CD4-positive, alpha-beta T cell (primary cell): ENCODE results near the gene VIPR2. TPM values are rescaled to one million over a fixed set of nuclear protein-coding genes. Genes with fewer than 3 reads are reported as not detected.

ENCODE experiments used
- ATAC-seq: fragments of 200-7000 bp; cut with Tn5 transposase; one replicate; pipeline ENCODE4 v1.10.0; 2022; ENCODE audit warnings: mild to moderate bottlenecking; ENCODE audit not compliant: poor library complexity
- CTCF ChIA-PET: fragments of 350-600 bp; sonication (Branson Sonifier 250); formaldehyde crosslinking; loops from one replicate; lab custom pipeline; 2021; ENCODE audit warnings: antibody characterized with exemption, inconsistent platforms; lab: Charles Lee
- POLR2A ChIA-PET: fragments of 350-600 bp; sonication (Branson Sonifier 250); formaldehyde crosslinking; loops from one replicate; lab custom pipeline; 2021; ENCODE audit warnings: antibody characterized with exemption, inconsistent platforms; lab: Charles Lee
- DNase-seq, 14 experiments: peaks; one replicate each; pipeline ENCODE4 v3.0.0-alpha.2; 2013 to 2020; ENCODE audit warnings: mixed read lengths in 2 of 14
- H3K27ac ChIP-seq, 2 donors: one replicate each; pipeline versions ENCODE4 v1.5.1 to v1.7.0; 2013; ENCODE audit warnings: low read length in 2 of 2, low read depth in 1 of 2, mild to moderate bottlenecking in 1 of 2
- H3K27me3 ChIP-seq, 2 experiments: 1 replicate in 1 of 2; 2 replicates in 1 of 2; pipeline versions ENCODE4 v1.6.1 to v1.7.0; 2013; ENCODE audit warnings: low read length in 2 of 2, control low read depth in 1 of 2, mild to moderate bottlenecking in 1 of 2, moderate library complexity in 1 of 2; ENCODE audit not compliant: insufficient read depth in 2 of 2, control insufficient read depth in 1 of 2
- H3K36me3 ChIP-seq: one replicate; pipeline ENCODE4 v1.6.1; 2013; ENCODE audit warnings: low read length, control low read depth; ENCODE audit not compliant: insufficient read depth
- H3K4me1 ChIP-seq: one replicate; pipeline ENCODE4 v1.6.1; 2013; ENCODE audit warnings: low read length, control low read depth; ENCODE audit not compliant: insufficient read depth
- H3K4me3 ChIP-seq: one replicate; pipeline ENCODE4 v1.5.1; 2013; ENCODE audit warnings: mild to moderate bottlenecking, low read length, moderate library complexity
- H3K9me3 ChIP-seq, 2 experiments: 1 replicate in 1 of 2; 2 replicates in 1 of 2; pipeline versions ENCODE4 v1.6.1 to v1.7.0; 2013; ENCODE audit warnings: low read length in 2 of 2, mild to moderate bottlenecking in 2 of 2, control low read depth in 1 of 2, moderate library complexity in 1 of 2; ENCODE audit not compliant: control insufficient read depth in 1 of 2, insufficient read depth in 1 of 2
- H3K27ac Mint-ChIP-seq: one replicate; pipeline ENCODE4 v1.8.0; 2020; ENCODE audit warnings: mixed read lengths
- H3K27me3 Mint-ChIP-seq: one replicate; pipeline ENCODE4 v1.8.0; 2021; ENCODE audit warnings: mixed read lengths
- H3K36me3 Mint-ChIP-seq: one replicate; pipeline ENCODE4 v1.8.0; 2021; ENCODE audit warnings: low read depth, mixed read lengths
- H3K4me1 Mint-ChIP-seq: one replicate; pipeline ENCODE4 v1.8.0; 2021; ENCODE audit warnings: low read depth, mixed read lengths
- H3K4me3 Mint-ChIP-seq: one replicate; pipeline ENCODE4 v1.8.0; 2020; ENCODE audit warnings: mild to moderate bottlenecking, mixed read lengths
- H3K9me3 Mint-ChIP-seq: one replicate; pipeline ENCODE4 v1.8.0; 2020; ENCODE audit warnings: mixed read lengths
- CTCF ChIP-seq: fragments of 200-600 bp; IDR thresholded peaks from one replicate; pipeline ENCODE4 v1.8.0; 2022; ENCODE audit warnings: antibody characterized with exemption, mild to moderate bottlenecking
- intact Hi-C, 2 experiments: fragments of 100-400 bp; cut with DNase I in 1 of 2; cut with micrococcal nuclease in 1 of 2; formaldehyde crosslinking; loops; one replicate each; pipeline versions ENCODE4 v1.15.1 to v1.9.0; 2023 to 2025; cut with DNase I, micrococcal nuclease
- total RNA-seq, 174 experiments: library from RNA in 2 of 174; stranded (reverse) in 2 of 174; gene quantifications; one replicate each; pipeline ENCODE4 v1.2.3 and lab custom pipeline; 2021 to 2026

VIPR2 gene
- total RNA-seq, 2 experiments from 2014 or later = 0.59 to 0.80 TPM

DNA sequence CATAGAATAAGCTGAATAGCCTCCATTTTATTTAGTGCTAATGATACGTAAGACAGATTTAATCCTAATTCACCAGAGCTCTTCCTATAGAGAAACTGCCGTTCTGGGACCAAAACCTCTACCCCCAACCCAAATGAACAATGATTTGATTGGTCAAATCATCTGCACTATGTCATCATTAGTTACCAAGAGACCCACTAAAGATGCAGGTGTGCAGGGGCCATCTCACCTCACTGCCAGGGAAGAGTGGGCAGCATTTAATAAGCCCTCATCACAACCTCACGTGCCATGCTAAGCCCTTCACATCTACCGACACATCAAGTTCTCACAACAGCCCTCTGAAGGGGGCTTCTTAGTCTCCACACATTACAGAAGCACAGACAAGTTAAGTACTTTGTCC, 87.0 kb downstream of the VIPR2 start:
- no peaks in the 10 kb centered on the region for H3K27me3 ChIP-seq
- intact Hi-C loops = no loop called here
- Mint-ChIP-seq H3K27ac (no peak overlapping the region), H3K4me3 (no peak overlapping the region), H3K27me3 (no peaks in the 10 kb centered on the region), H3K9me3 (no peaks in the 10 kb centered on the region), H3K36me3 (no peaks in the 10 kb centered on the region), H3K4me1 (no peaks in the 10 kb centered on the region)
- no peak overlapping the region for H3K27ac ChIP-seq
- peaks cover 0 to 7% of the 10 kb centered on the region in 2 experiments for H3K9me3 ChIP-seq
- H3K4me3 ChIP-seq = no peak overlapping the region
- ATAC-seq (no peak), DNase-seq (no peak)
- CTCF ChIA-PET = no interaction called here
- TF ChIP-seq CTCF = no peak
- no peaks in the 10 kb centered on the region for H3K4me1 ChIP-seq
- POLR2A ChIA-PET = no interaction called here
- H3K36me3 ChIP-seq = no peaks in the 10 kb centered on the region

- H3K27me3 Mint-ChIP-seq = no peaks in the 10 kb centered on the region
- ATAC-seq (no peak), DNase-seq (no peak)
- Histone ChIP-seq H3K4me3 (no peak overlapping the region), H3K9me3 (peaks cover 0 to 2% of the 10 kb centered on the region in 2 experiments), H3K27ac (no peak overlapping the region), H3K4me1 (no peaks in the 10 kb centered on the region), H3K27me3 (no peaks in the 10 kb centered on the region), H3K36me3 (no peaks in the 10 kb centered on the region)
- no peaks in the 10 kb centered on the region for H3K4me1 Mint-ChIP-seq
- ChIA-PET CTCF (no interaction called here), POLR2A (no interaction called here)
- no peak overlapping the region for H3K4me3 Mint-ChIP-seq
- peaks cover 3% of the 10 kb centered on the region for H3K9me3 Mint-ChIP-seq
- no peak for TF ChIP-seq CTCF
- no peak overlapping the region for H3K27ac Mint-ChIP-seq
- intact Hi-C loops = no loop called here
- no peaks in the 10 kb centered on the region for H3K36me3 Mint-ChIP-seq
Measured at GRCh38 chr7:159056737-159057136, 87.9 kb downstream of the VIPR2 start.

DNA sequence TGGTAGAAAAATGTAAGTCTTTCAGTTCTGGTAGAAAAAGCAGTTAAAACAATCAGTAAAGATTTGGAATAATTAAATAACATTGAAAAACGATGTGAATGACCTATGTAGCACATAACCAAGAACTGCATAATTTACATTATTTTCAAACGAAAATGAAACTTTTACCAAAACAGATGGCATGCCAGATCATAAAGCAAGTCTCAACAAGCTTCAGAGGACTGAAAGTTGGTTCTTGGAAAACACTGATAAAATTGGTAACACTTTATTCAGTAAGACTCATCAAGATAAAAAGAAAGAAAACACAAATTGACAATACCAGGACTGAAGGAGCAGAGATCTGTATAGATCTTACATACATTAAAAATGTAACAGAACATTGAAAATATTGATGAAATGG, 92.8 kb downstream of the VIPR2 start:
- no peak overlapping the region for H3K27ac Mint-ChIP-seq
- no peaks in the 10 kb centered on the region for H3K27me3 Mint-ChIP-seq
- no peak for ATAC-seq
- intact Hi-C loops = no loop called here
- no peak overlapping the region for H3K4me3 Mint-ChIP-seq
- CTCF ChIA-PET = no interaction called here
- no peak for TF ChIP-seq CTCF
- Histone ChIP-seq H3K27me3 (no peaks in the 10 kb centered on the region), H3K27ac (no peak overlapping the region), H3K4me3 (no peak overlapping the region), H3K36me3 (no peaks in the 10 kb centered on the region), H3K4me1 (no peaks in the 10 kb centered on the region), H3K9me3 (peaks cover 0 to 7% of the 10 kb centered on the region in 2 experiments)
- no peak for DNase-seq
- H3K9me3 Mint-ChIP-seq = peaks cover 3% of the 10 kb centered on the region
- peaks cover 9% of the 10 kb centered on the region for H3K4me1 Mint-ChIP-seq
- no peaks in the 10 kb centered on the region for H3K36me3 Mint-ChIP-seq
- POLR2A ChIA-PET = no interaction called here
